Gastroesophageal sphincter (tissue), 4 donors: ENCODE data around the gene SLC30A2. TPM values are rescaled to one million over a fixed set of nuclear protein-coding genes. Genes with fewer than 3 reads are reported as not detected.

ENCODE experiments used
- ATAC-seq: fragments of 150-250 bp; one replicate; pipeline ENCODE4 v1.9.1; 2016; ENCODE audit warnings: mild to moderate bottlenecking, moderate library complexity
- H3K27ac ChIP-seq, 4 donors: fragments of 200-600 bp; sonication (generic) in 3 of 4; 1 replicate in 3 of 4; 2 replicates in 1 of 4; pipeline ENCODE4 v1.5.1; 2016 to 2019
- H3K27me3 ChIP-seq: fragments of 200-600 bp; sonication (generic); one replicate; pipeline ENCODE4 v1.5.1; 2019
- H3K36me3 ChIP-seq, 2 donors: fragments of 200-600 bp; sonication (generic); one replicate each; pipeline ENCODE4 v1.5.1; 2019; ENCODE audit warnings: control low read depth in 1 of 2
- H3K4me1 ChIP-seq, 3 donors: fragments of 200-600 bp; sonication (generic); 1 replicate in 2 of 3; 2 replicates in 1 of 3; pipeline ENCODE4 v1.5.1; 2016 to 2019; ENCODE audit warnings: control low read depth in 2 of 3
- H3K4me3 ChIP-seq, 2 donors: fragments of 200-600 bp; sonication (generic); one replicate each; pipeline ENCODE4 v1.5.1; 2019; ENCODE audit warnings: mild to moderate bottlenecking in 1 of 2, moderate library complexity in 1 of 2
- H3K9me3 ChIP-seq, 3 donors: fragments of 200-600 bp; sonication (generic); one replicate each; pipeline ENCODE4 v1.5.1; 2017 to 2019; ENCODE audit warnings: control low read depth in 2 of 3
- CTCF ChIP-seq, 4 experiments: fragments of 200-600 bp in 2 of 4; fragments of 450-650 bp in 2 of 4; sonication (generic) in 1 of 4; IDR thresholded peaks; one replicate each; pipeline ENCODE4 v1.5.1; 2017 to 2019; ENCODE audit warnings: antibody characterized with exemption in 4 of 4, mild to moderate bottlenecking in 2 of 4, moderate library complexity in 2 of 4
- EP300 ChIP-seq: sonication (generic); formaldehyde crosslinking; IDR thresholded peaks from one replicate; pipeline ENCODE4 v1.6.1; 2017; ENCODE audit warnings: antibody characterized with exemption, mild to moderate bottlenecking
- POLR2A ChIP-seq, 2 donors: fragments of 450-650 bp; IDR thresholded peaks; one replicate each; pipeline ENCODE4 v1.6.1; 2017; ENCODE audit warnings: antibody characterized with exemption in 2 of 2, mild to moderate bottlenecking in 2 of 2, moderate library complexity in 1 of 2
- POLR2AphosphoS5 ChIP-seq: sonication (generic); formaldehyde crosslinking; IDR thresholded peaks from one replicate; pipeline ENCODE4 v1.6.1; 2017; ENCODE audit warnings: antibody characterized with exemption
- WGBS, 2 donors: methylation state at CpG; one replicate each; pipeline ENCODE4 v1.1.5; 2018; ENCODE audit warnings: low coverage in 1 of 2; 5-methylcytosine and 5-hydroxymethylcytosine counted together
- small RNA-seq, 4 donors: library from RNA; depleted of rRNA; stranded (forward); fragments of <200 nt; gene quantifications; one replicate each; pipeline ENCODE3, GENCODE V24; 2016
- total RNA-seq, 4 donors: library from RNA; depleted of rRNA; stranded (reverse); fragments of >200 nt; gene quantifications; one replicate each; pipeline ENCODE4 v1.1.0, GENCODE V29; 2016

SLC30A2 gene
- total RNA-seq, 4 donors from 2014 or later = not detected

GRCh38 chr1:25990702-25991395 lies 55.1 kb downstream of the SLC30A2 start:
- peaks cover 0 to 63% of the 10 kb centered on the region in 2 donors for H3K36me3 ChIP-seq
- 70 to 76% methylated on average over 9 to 14 of the region's 15 CpGs for WGBS, 2 donors
- ATAC-seq = peak; percentile 31

GRCh38 chr1:25990251-25990650 lies 55.7 kb downstream of the SLC30A2 start:
- Histone ChIP-seq H3K4me1 (no peaks in the 10 kb centered on the region), H3K9me3 (no peaks in the 10 kb centered on the region), H3K27ac (no peak overlapping the region), H3K36me3 (peaks cover 0 to 69% of the 10 kb centered on the region in 2 donors), H3K27me3 (no peaks in the 10 kb centered on the region), H3K4me3 (no peak overlapping the region)
- no peak for TF ChIP-seq POLR2AphosphoS5
- no peak for TF ChIP-seq CTCF (IDR thresholded peaks at IDR 0.05)
- no peak for TF ChIP-seq POLR2A (IDR thresholded peaks at IDR 0.05)
- no peak for TF ChIP-seq EP300
- WGBS, 2 donors = 77 to 80% methylated on average over 4 to 6 of the region's 6 CpGs
- no peak for ATAC-seq

More at GRCh38 chr1:25990702-25991395, 55.1 kb downstream of the SLC30A2 start:
- Histone ChIP-seq H3K9me3 (no peaks in the 10 kb centered on the region), H3K4me1 (no peaks in the 10 kb centered on the region), H3K27me3 (no peaks in the 10 kb centered on the region), H3K27ac (no peak overlapping the region), H3K4me3 (no peak overlapping the region)
- TF ChIP-seq CTCF (IDR thresholded peaks at IDR 0.05) (no peak), POLR2A (IDR thresholded peaks at IDR 0.05) (no peak), POLR2AphosphoS5 (no peak), EP300 (no peak)

- no peak overlapping the region for H3K4me3 ChIP-seq
- peaks cover 0 to 75% of the 10 kb centered on the region in 2 donors for H3K36me3 ChIP-seq
Observed at GRCh38 chr1:25989440-25990234, 56.3 kb downstream of the SLC30A2 start.

GRCh38 chr1:25987951-25988350 lies 58.0 kb downstream of the SLC30A2 start:
- 91% methylated on average over 2 of the region's 2 CpGs; no CpG with 5 or more reads in 1 of the 2 donors for WGBS, 2 donors
- no peak overlapping the region for H3K27ac ChIP-seq
- no peak for ATAC-seq
- no peaks in the 10 kb centered on the region for H3K4me1 ChIP-seq
- no peaks in the 10 kb centered on the region for H3K27me3 ChIP-seq
- H3K9me3 ChIP-seq = no peaks in the 10 kb centered on the region
- peaks cover 3 to 85% of the 10 kb centered on the region in 2 donors for H3K36me3 ChIP-seq
- no peak overlapping the region for H3K4me3 ChIP-seq
- TF ChIP-seq POLR2A (IDR thresholded peaks at IDR 0.05) (no peak), POLR2AphosphoS5 (no peak), CTCF (IDR thresholded peaks at IDR 0.05) (no peak), EP300 (no peak)

More at GRCh38 chr1:25989440-25990234, 56.3 kb downstream of the SLC30A2 start:
- 76 to 100% methylated on average over 2 to 4 of the region's 11 CpGs for WGBS, 2 donors
- no peaks in the 10 kb centered on the region for H3K9me3 ChIP-seq
- no peak for TF ChIP-seq POLR2AphosphoS5
- TF ChIP-seq EP300 = no peak
- no peak for TF ChIP-seq POLR2A (IDR thresholded peaks at IDR 0.05)
- TF ChIP-seq CTCF (IDR thresholded peaks at IDR 0.05) = no peak
- no peak overlapping the region for H3K27ac ChIP-seq
- H3K4me1 ChIP-seq = no peaks in the 10 kb centered on the region
- no peaks in the 10 kb centered on the region for H3K27me3 ChIP-seq
- no peak for ATAC-seq

Small RNA genes within 50 kb of the gene (small RNA-seq; reads per million reads assigned to genes)
- gene RF00283 (0 reads per million in 4 donors), gene RF00492 (0 reads per million in 4 donors)

Other genes starting within 250 kb of the SLC30A2 start
- gene SELENON, start 245.9 kb downstream of the SLC30A2 start, total RNA-seq = 10 to 100 TPM; 33.5 to 82.8 (median 39.4) TPM
- gene MTFR1L, start 226.2 kb downstream of the SLC30A2 start, total RNA-seq = 100 to 1,000 TPM in 2 of 4 donors, 10 to 100 TPM in 2; 83.2 to 128 (median 101) TPM
- 1 to 10 TPM in 1 of 4 donors, under 1 TPM in 1, not detected in 2; 0.52 to 1.1 TPM for gene AUNIP, start 186.7 kb downstream of the SLC30A2 start, total RNA-seq
- gene PAQR7, start 170.4 kb downstream of the SLC30A2 start, total RNA-seq = 10 to 100 TPM in 1 of 4 donors, 1 to 10 TPM in 3; 6.5 to 13.7 (median 7.8) TPM
- 10 to 100 TPM; 12.2 to 30.0 (median 14.6) TPM for gene STMN1, start 139.7 kb downstream of the SLC30A2 start, total RNA-seq
- 10 to 100 TPM in 1 of 4 donors, 1 to 10 TPM in 3; 6.6 to 12.2 (median 8.5) TPM for gene PAFAH2, start 48.1 kb downstream of the SLC30A2 start, total RNA-seq
- gene EXTL1, start 24.3 kb downstream of the SLC30A2 start, total RNA-seq = under 1 TPM in 3 of 4 donors, not detected in 1; 0.08 to 0.81 (median 0.31) TPM
- 1 to 10 TPM in 2 of 4 donors, under 1 TPM in 2; 0.15 to 2.3 (median 0.82) TPM for gene TRIM63, start 21.5 kb upstream of the SLC30A2 start, total RNA-seq
- 1 to 10 TPM; 6.2 to 9.3 (median 6.8) TPM for gene PDIK1L, start 65.7 kb upstream of the SLC30A2 start, total RNA-seq
- gene FAM110D, start 113.0 kb upstream of the SLC30A2 start, total RNA-seq = 10 to 100 TPM in 1 of 4 donors, 1 to 10 TPM in 3; 3.4 to 12.5 (median 7.7) TPM
- gene C1orf232, start 122.8 kb upstream of the SLC30A2 start, total RNA-seq = not detected
- gene ZNF593, start 123.8 kb upstream of the SLC30A2 start, total RNA-seq = 10 to 100 TPM in 3 of 4 donors, 1 to 10 TPM in 1; 5.0 to 22.8 (median 16.6) TPM
- gene ZNF593OS, start 125.7 kb upstream of the SLC30A2 start, total RNA-seq = not detected
- gene CNKSR1, start 131.4 kb upstream of the SLC30A2 start, total RNA-seq = 1 to 10 TPM in 2 of 4 donors, under 1 TPM in 1, not detected in 1; 0.81 to 1.7 (median 1.1) TPM
- gene CATSPER4, start 144.5 kb upstream of the SLC30A2 start, total RNA-seq = not detected
- 1 to 10 TPM; 1.3 to 6.8 (median 4.7) TPM for gene CEP85, start 188.1 kb upstream of the SLC30A2 start, total RNA-seq
- gene SH3BGRL3, start 234.0 kb upstream of the SLC30A2 start, total RNA-seq = 10 to 100 TPM; 31.6 to 60.2 (median 44.0) TPM